GM12878 (cell line): Measurements from ENCODE around the gene TMEM79. TPM values are rescaled to one million over a fixed set of nuclear protein-coding genes. Genes with fewer than 3 reads are reported as not detected.
A peak's percentile ranks its signal among the peaks of the same experiment; 100 is the strongest.

Source experiments
- ASH2L ChIP-seq: fragments of 300-600, 200-600 bp; sonication (generic); IDR thresholded peaks from 2 replicates; pipeline ENCODE4 v1.6.1; 2017; ENCODE audit warnings: low read depth, mild to moderate bottlenecking, borderline replicate concordance
- BACH1 ChIP-seq: fragments of 450-650 bp; IDR thresholded peaks from 2 replicates; pipeline ENCODE4 v1.6.1; 2017; ENCODE audit warnings: mild to moderate bottlenecking, borderline replicate concordance
- BCL11A ChIP-seq: IDR thresholded peaks from 2 replicates; pipeline ENCODE4 v1.6.1; 2011; ENCODE audit warnings: low read depth, low read length
- EGR1 ChIP-seq, 2 experiments: IDR thresholded peaks; 1 replicate in 1 of 2; 2 replicates in 1 of 2; pipeline ENCODE4 v1.6.1; 2011 to 2012; ENCODE audit warnings: low read depth in 2 of 2, low read length in 2 of 2, borderline replicate concordance in 1 of 2, mild to moderate bottlenecking in 1 of 2, moderate library complexity in 1 of 2
- ELK1 ChIP-seq: IDR thresholded peaks from 2 replicates; pipeline ENCODE4 v1.6.1; 2012; ENCODE audit warnings: low read depth, low read length, improper control_type of control experiment
- FOXK2 ChIP-seq: fragments of 450-650 bp; IDR thresholded peaks from 2 replicates; pipeline ENCODE4 v1.6.1; 2017; ENCODE audit warnings: mild to moderate bottlenecking, moderate library complexity
- HDAC2 ChIP-seq: fragments of 200-600 bp; sonication (generic); IDR thresholded peaks from 2 replicates; pipeline ENCODE4 v1.6.1; 2017
- HDAC6 ChIP-seq: fragments of 200-600 bp; sonication (generic); IDR thresholded peaks from one replicate; pipeline ENCODE4 v1.8.0; 2017; ENCODE audit warnings: antibody characterized with exemption; ENCODE audit not compliant: unreplicated experiment
- JUNB ChIP-seq: IDR thresholded peaks from 2 replicates; pipeline ENCODE4 v1.6.1; 2016; ENCODE audit warnings: antibody characterized with exemption, mild to moderate bottlenecking
- KDM1A ChIP-seq: fragments of 200-600 bp; sonication (generic); IDR thresholded peaks from 2 replicates; pipeline ENCODE4 v1.6.1; 2016; ENCODE audit warnings: borderline replicate concordance
- MEF2B ChIP-seq: fragments of 450-650 bp; IDR thresholded peaks from 2 replicates; pipeline ENCODE4 v1.6.1; 2018; ENCODE audit warnings: mild to moderate bottlenecking, moderate library complexity; ENCODE audit not compliant: partially characterized antibody, poor library complexity, severe bottlenecking
- NFIC ChIP-seq: IDR thresholded peaks from 2 replicates; pipeline ENCODE4 v1.6.1; 2012; ENCODE audit warnings: low read depth, mild to moderate bottlenecking, inconsistent platforms, low read length, moderate library complexity
- NFYA ChIP-seq: IDR thresholded peaks from 2 replicates; pipeline ENCODE4 v1.6.1; 2011; ENCODE audit warnings: low read depth, mild to moderate bottlenecking, low read length, improper control_type of control experiment, borderline replicate concordance
- NFYB ChIP-seq: IDR thresholded peaks from 2 replicates; pipeline ENCODE4 v1.6.1; 2011; ENCODE audit warnings: low read depth, mild to moderate bottlenecking, low read length, improper control_type of control experiment, moderate library complexity; ENCODE audit not compliant: insufficient read depth
- NR2F1 ChIP-seq: fragments of 450-650 bp; conservative IDR thresholded peaks from 2 replicates; pipeline ENCODE4 v1.6.1; 2017; ENCODE audit warnings: mild to moderate bottlenecking
- RB1 ChIP-seq: fragments of 450-650 bp; formaldehyde crosslinking; IDR thresholded peaks from 2 replicates; pipeline ENCODE4 v1.6.1; 2017; ENCODE audit warnings: mild to moderate bottlenecking, borderline replicate concordance
- SMAD1 ChIP-seq: fragments of 450-650 bp; IDR thresholded peaks from 2 replicates; pipeline ENCODE4 v1.6.1; 2018; ENCODE audit warnings: mild to moderate bottlenecking, low read depth; ENCODE audit not compliant: partially characterized antibody
- SMAD5 ChIP-seq: IDR thresholded peaks from 2 replicates; pipeline ENCODE4 v1.6.1; 2016; ENCODE audit warnings: antibody characterized with exemption, low read depth
- SMARCA5 ChIP-seq: fragments of 450-650 bp; IDR thresholded peaks from 2 replicates; pipeline ENCODE4 v1.6.1; 2017; ENCODE audit warnings: mild to moderate bottlenecking
- TARDBP ChIP-seq: IDR thresholded peaks from 2 replicates; pipeline ENCODE4 v1.6.1; 2016; ENCODE audit warnings: borderline replicate concordance
- TCF12 ChIP-seq: IDR thresholded peaks from 2 replicates; pipeline ENCODE4 v1.6.1; 2011; ENCODE audit warnings: low read depth, mild to moderate bottlenecking, low read length
- WRNIP1 ChIP-seq: IDR thresholded peaks from 2 replicates; pipeline ENCODE4 v1.6.1; 2011; ENCODE audit warnings: low read depth, low read length, improper control_type of control experiment, borderline replicate concordance
- ZNF217 ChIP-seq: fragments of 450-650 bp; IDR thresholded peaks from 2 replicates; pipeline ENCODE4 v1.6.1; 2017; ENCODE audit warnings: antibody characterized with exemption, mild to moderate bottlenecking
- ZNF274 ChIP-seq: IDR thresholded peaks from one replicate; pipeline ENCODE4 v1.8.0; 2011; ENCODE audit not compliant: insufficient read length, insufficient read depth
- ZNF622 ChIP-seq: fragments of 450-650 bp; IDR thresholded peaks from 2 replicates; pipeline ENCODE4 v1.6.1; 2017; ENCODE audit warnings: mild to moderate bottlenecking, inconsistent platforms
- polyA plus RNA-seq, 11 experiments: library from polyadenylated mRNA; depleted of rRNA in 4 of 11; unstranded in 6 of 11; stranded (reverse) in 5 of 11; fragments of >200 nt; fragmentation: Nextera tagmentation in 4 of 11; fragmentation: Illumina TruSeq in 1 of 11; extraction: Ambion mirVana in 4 of 11; extraction: Trizol in 1 of 11; gene quantifications; 1 replicate in 1 of 11; 2 replicates in 10 of 11; pipeline versions ENCODE4 v1.2.1 to v1.2.3, GENCODE V29; 2011 to 2016; ENCODE audit warnings: inconsistent platforms in 2 of 11, missing spikeins in 2 of 11, low read depth in 1 of 11
- total RNA-seq, 4 experiments: library from RNA; depleted of rRNA in 3 of 4; stranded (reverse); fragments of >200 nt in 3 of 4; fragmentation: Illumina TruSeq in 1 of 4; extraction: Trizol in 1 of 4; gene quantifications; 2 replicates each; pipeline versions ENCODE4 v1.2.1 to v1.2.3, GENCODE V29; 2013 to 2021
- TF ChIP-seq, protein P1 (sequence below): fragments of 450-650 bp; conservative IDR thresholded peaks from 2 replicates; pipeline ENCODE4 v1.6.1; 2017; ENCODE audit warnings: mild to moderate bottlenecking, moderate library complexity
- TF ChIP-seq, protein P2 (sequence below): fragments of 450-650 bp; IDR thresholded peaks from 2 replicates; pipeline ENCODE4 v1.6.1; 2016; ENCODE audit warnings: mild to moderate bottlenecking

Gene TMEM79
- total and polyA plus RNA-seq, 10 of the 15 experiments (the other 5 are each of a cell fraction or from before 2014, with no cell fraction given), result 0.47 to 5.2 (median 3.8) TPM

GRCh38 chr1:156338180-156338976 is 54.3 kb downstream of the TMEM79 start, which contains the start of the genes CCT3 and TSACC (continued):
- TF ChIP-seq NFIC (no peak), RB1 (no peak), SMARCA5 (0 out of 2 replicates have a peak, but pooled peaks have one; percentile 24), HDAC2 (no peak), SMAD5 (peak; percentile 80), BACH1 (peak; percentile 98), ZNF274 (no peak), MEF2B (peak; percentile 35), TCF12 (peak; percentile 80; the same call in 1 of the 2 replicates), HDAC6 (no peak), EGR1 (IDR thresholded peaks at IDR 0.05; ENCODE audit: borderline replicate concordance in 1 of 2, low read depth in 2 of 2, low read length in 2 of 2) (no peak), ASH2L (no peak), FOXK2 (no peak), NFYA (peak; percentile 59), KDM1A (no peak), WRNIP1 (peak; percentile 76; the same call in 1 of the 2 replicates), ELK1 (0 out of 2 replicates have a peak, but pooled peaks have one; percentile 28), BCL11A (0 out of 2 replicates have a peak, but pooled peaks have one; percentile 25), SMAD1 (peak; percentile 77), JUNB (no peak), NR2F1 (0 out of 2 replicates have a peak, but pooled peaks have one; percentile 62), ZNF217 (no peak; the same call in 1 of the 2 replicates), ZNF622 (peak; percentile 98), TARDBP (no peak), NFYB (peak; percentile 97)
- TF ChIP-seq, protein P1, sequence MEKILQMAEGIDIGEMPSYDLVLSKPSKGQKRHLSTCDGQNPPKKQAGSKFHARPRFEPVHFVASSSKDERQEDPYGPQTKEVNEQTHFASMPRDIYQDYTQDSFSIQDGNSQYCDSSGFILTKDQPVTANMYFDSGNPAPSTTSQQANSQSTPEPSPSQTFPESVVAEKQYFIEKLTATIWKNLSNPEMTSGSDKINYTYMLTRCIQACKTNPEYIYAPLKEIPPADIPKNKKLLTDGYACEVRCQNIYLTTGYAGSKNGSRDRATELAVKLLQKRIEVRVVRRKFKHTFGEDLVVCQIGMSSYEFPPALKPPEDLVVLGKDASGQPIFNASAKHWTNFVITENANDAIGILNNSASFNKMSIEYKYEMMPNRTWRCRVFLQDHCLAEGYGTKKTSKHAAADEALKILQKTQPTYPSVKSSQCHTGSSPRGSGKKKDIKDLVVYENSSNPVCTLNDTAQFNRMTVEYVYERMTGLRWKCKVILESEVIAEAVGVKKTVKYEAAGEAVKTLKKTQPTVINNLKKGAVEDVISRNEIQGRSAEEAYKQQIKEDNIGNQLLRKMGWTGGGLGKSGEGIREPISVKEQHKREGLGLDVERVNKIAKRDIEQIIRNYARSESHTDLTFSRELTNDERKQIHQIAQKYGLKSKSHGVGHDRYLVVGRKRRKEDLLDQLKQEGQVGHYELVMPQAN, result 0 out of 2 replicates have a peak, but pooled peaks have one; percentile 63
- TF ChIP-seq, protein P2, sequence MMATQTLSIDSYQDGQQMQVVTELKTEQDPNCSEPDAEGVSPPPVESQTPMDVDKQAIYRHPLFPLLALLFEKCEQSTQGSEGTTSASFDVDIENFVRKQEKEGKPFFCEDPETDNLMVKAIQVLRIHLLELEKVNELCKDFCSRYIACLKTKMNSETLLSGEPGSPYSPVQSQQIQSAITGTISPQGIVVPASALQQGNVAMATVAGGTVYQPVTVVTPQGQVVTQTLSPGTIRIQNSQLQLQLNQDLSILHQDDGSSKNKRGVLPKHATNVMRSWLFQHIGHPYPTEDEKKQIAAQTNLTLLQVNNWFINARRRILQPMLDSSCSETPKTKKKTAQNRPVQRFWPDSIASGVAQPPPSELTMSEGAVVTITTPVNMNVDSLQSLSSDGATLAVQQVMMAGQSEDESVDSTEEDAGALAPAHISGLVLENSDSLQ, result peak; percentile 100
